GM19438 (cell line): ENCODE data around the gene CASR.

ENCODE experiments used
- ATAC-seq: cut with Tn5 transposase; IDR thresholded peaks from one replicate; pipeline ENCODE4 v1.9.1; 2021; ENCODE audit warnings: low read depth; ENCODE audit not compliant: unreplicated experiment

Gene CASR

GRCh38 chr3:122208579-122208978 is 25.1 kb downstream of the CASR start:
- no peak for ATAC-seq

- ATAC-seq: no peak
Observed at GRCh38 chr3:122213650-122214049, 30.2 kb downstream of the CASR start.

GRCh38 chr3:122214711-122215110 is 31.2 kb downstream of the CASR start:
- ATAC-seq: no peak

- ATAC-seq: no peak
Observed at GRCh38 chr3:122215592-122216298, 32.3 kb downstream of the CASR start.

- ATAC-seq: no peak
Observed at GRCh38 chr3:122217901-122218300, 34.4 kb downstream of the CASR start.

- no peak for ATAC-seq
Observed at GRCh38 chr3:122219242-122219872, 35.9 kb downstream of the CASR start.

- ATAC-seq: no peak
Observed at GRCh38 chr3:122227036-122227781, 43.7 kb downstream of the CASR start.

GRCh38 chr3:122230174-122230573 is 46.7 kb downstream of the CASR start:
- no peak for ATAC-seq

- ATAC-seq: no peak
Observed at GRCh38 chr3:122231465-122232157, 48.1 kb downstream of the CASR start.

- no peak for ATAC-seq
Observed at GRCh38 chr3:122232485-122232884, 49.0 kb downstream of the CASR start.

GRCh38 chr3:122233101-122233952 is 49.9 kb downstream of the CASR start:
- ATAC-seq: peak; percentile 74

GRCh38 chr3:122234117-122234516 is 50.6 kb downstream of the CASR start:
- no peak for ATAC-seq

- ATAC-seq: no peak
Observed at GRCh38 chr3:122235147-122235546, 51.7 kb downstream of the CASR start.

- no peak for ATAC-seq
Observed at GRCh38 chr3:122239112-122239511, 55.6 kb downstream of the CASR start.

GRCh38 chr3:122245513-122246174 is 62.2 kb downstream of the CASR start:
- ATAC-seq: no peak

- ATAC-seq: no peak
Observed at GRCh38 chr3:122246199-122246598, 62.7 kb downstream of the CASR start.

- ATAC-seq: no peak
Observed at GRCh38 chr3:122247087-122247824, 63.8 kb downstream of the CASR start.

GRCh38 chr3:122247825-122248185 is 64.3 kb downstream of the CASR start:
- no peak for ATAC-seq

GRCh38 chr3:122251428-122251827 is 68.0 kb downstream of the CASR start:
- ATAC-seq: no peak
